ENCODE results near the gene FHIP1A. TPM values are rescaled to one million over a fixed set of nuclear protein-coding genes. Genes with fewer than 3 reads are reported as not detected.
A peak's percentile ranks its signal among the peaks of the same experiment; 100 is the strongest.

Gene FHIP1A
- total RNA-seq, 1 experiment from 2014 or later, result 14.8 TPM

- peaks cover 11 to 26% of the 10 kb centered on the region in 2 experiments for H3K4me1 ChIP-seq (ENCODE audit: control insufficient read depth in 1 of 2, insufficient read depth in 2 of 2, low read length in 2 of 2)
- H3K4me2 ChIP-seq (ENCODE audit: low read length), result peak overlapping the region; percentile 100
- peak overlapping the region; percentile 78 for H3K27ac ChIP-seq (ENCODE audit: low read depth, low read length)
- peak overlapping the region; percentile 64 to 80 for H3K4me3 ChIP-seq (replicated peaks in 1 of 2; ENCODE audit: low read depth in 1 of 2, low read length in 2 of 2)
- no peaks in the 10 kb centered on the region for H3K79me2 ChIP-seq (ENCODE audit: insufficient read depth, low read length)
- H2AFZ ChIP-seq (ENCODE audit: low read depth, low read length, poor library complexity, severe bottlenecking), result peak overlapping the region; percentile 49
- ChIA-PET RAD21 (ENCODE audit: low non-redundant PET in 1 of 2, low total read pairs in 2 of 2, uncharacterized antibody in 2 of 2, unreplicated experiment in 2 of 2) (no interaction called here), CTCF (no interaction called here), POLR2A (no interaction called here)
- no peaks in the 10 kb centered on the region for H4K20me1 ChIP-seq (ENCODE audit: insufficient read depth)
- H3K9me2 ChIP-seq (ENCODE audit: insufficient read depth), result no peaks in the 10 kb centered on the region
- no TSS peak for BruUV-seq (replicated peaks)
- peak overlapping the region; percentile 90 for H3K9ac ChIP-seq (ENCODE audit: low read length)
- H3K36me3 ChIP-seq (ENCODE audit: control insufficient read depth in 1 of 2, insufficient read depth in 2 of 2, low read length in 2 of 2), result no peaks in the 10 kb centered on the region
- TF ChIP-seq EZH2phosphoT487 (IDR thresholded peaks at IDR 0.05; ENCODE audit: borderline replicate concordance), result no peak
- intact Hi-C loops (cut with micrococcal nuclease), result loop anchor here (5.0 kb wide), 1 partner anchor 85 kb away; no protein-coding TSS in a partner anchor
- no peaks in the 10 kb centered on the region for H3K27me3 ChIP-seq (ENCODE audit: insufficient read depth, low read length)
- ATAC-seq (no peak), DNase-seq (ENCODE audit: low read depth, low spot score) (no peak)
- no peaks in the 10 kb centered on the region for H3K9me3 ChIP-seq (ENCODE audit: control insufficient read depth in 1 of 2, insufficient read depth in 1 of 2, low read depth in 1 of 2, low read length in 2 of 2)
These were observed 1.3 kb upstream of the FHIP1A start for GRCh38 chr4:151407466-151408379.

GRCh38 chr4:151408380-151408629 lies 671 bp upstream of the FHIP1A start:
- DNase-seq (ENCODE audit: low read depth, low spot score) (no peak), ATAC-seq (no peak)
- Histone ChIP-seq H3K27me3 (ENCODE audit: insufficient read depth, low read length) (no peaks in the 10 kb centered on the region), H3K4me3 (replicated peaks in 1 of 2; ENCODE audit: low read depth in 1 of 2, low read length in 2 of 2) (peak overlapping the region; percentile 64 to 80), H3K4me1 (ENCODE audit: control insufficient read depth in 1 of 2, insufficient read depth in 2 of 2, low read length in 2 of 2) (peaks cover 11 to 26% of the 10 kb centered on the region in 2 experiments), H3K79me2 (ENCODE audit: insufficient read depth, low read length) (no peaks in the 10 kb centered on the region), H3K9ac (ENCODE audit: low read length) (peak overlapping the region; percentile 90), H4K20me1 (ENCODE audit: insufficient read depth) (no peaks in the 10 kb centered on the region), H3K36me3 (ENCODE audit: control insufficient read depth in 1 of 2, insufficient read depth in 2 of 2, low read length in 2 of 2) (no peaks in the 10 kb centered on the region), H3K27ac (ENCODE audit: low read depth, low read length) (peak overlapping the region; percentile 78), H3K9me2 (ENCODE audit: insufficient read depth) (no peaks in the 10 kb centered on the region), H3K9me3 (ENCODE audit: control insufficient read depth in 1 of 2, insufficient read depth in 1 of 2, low read depth in 1 of 2, low read length in 2 of 2) (no peaks in the 10 kb centered on the region), H3K4me2 (ENCODE audit: low read length) (peak overlapping the region; percentile 100), H2AFZ (ENCODE audit: low read depth, low read length, poor library complexity, severe bottlenecking) (peak overlapping the region; percentile 49)
- ChIA-PET CTCF (no interaction called here), RAD21 (ENCODE audit: low non-redundant PET in 1 of 2, low total read pairs in 2 of 2, uncharacterized antibody in 2 of 2, unreplicated experiment in 2 of 2) (interaction anchor here in 1 of 2 experiments (0.6 kb wide), 1 partner anchor 36 kb away, joined by 3 read pairs; no protein-coding TSS in a partner anchor), POLR2A (interaction anchor here (1.4 kb wide), 1 partner anchor 82 kb away, joined by 3 read pairs; the partner anchor contains the start of gene SH3D19)
- TF ChIP-seq ZFX (IDR thresholded peaks at IDR 0.05) (no peak; the same call in 1 of the 2 replicates), MAX (IDR thresholded peaks at IDR 0.05) (no peak), TCF7L2 (IDR thresholded peaks at IDR 0.05; ENCODE audit: borderline replicate concordance, extremely low read depth, insufficient read depth, insufficient read length) (no peak), CTCF (IDR thresholded peaks at IDR 0.05 in 2 of 3, conservative IDR thresholded peaks at IDR 0.05 in 1 of 3; ENCODE audit: borderline replicate concordance in 1 of 3, insufficient read depth in 1 of 3, low read depth in 2 of 3, low read length in 2 of 3) (no peak), CEBPB (IDR thresholded peaks at IDR 0.05; ENCODE audit: low read depth) (no peak), RAD21 (IDR thresholded peaks at IDR 0.05; ENCODE audit: low read depth) (no peak), EZH2 (IDR thresholded peaks at IDR 0.05) (no peak)
- intact Hi-C loops (cut with micrococcal nuclease), result loop anchor here (5.0 kb wide), 1 partner anchor 86 kb away; no protein-coding TSS in a partner anchor
- TSS peak; percentile 69 for BruUV-seq (replicated peaks)
